AG09309 (cell line): ENCODE results near the gene CLIP1.
A peak's percentile ranks its signal among the peaks of the same experiment; 100 is the strongest.

Source experiments
- DNase-seq: peaks from one replicate; pipeline ENCODE4 v3.0.0-alpha.2; 2010; ENCODE audit warnings: low read depth
- H3K4me3 ChIP-seq: 2 replicates; pipeline ENCODE4 v1.5.1; 2011; ENCODE audit warnings: mild to moderate bottlenecking, low read depth, low read length, moderate library complexity; ENCODE audit not compliant: control insufficient read depth
- TF ChIP-seq, protein P1 (sequence below): IDR thresholded peaks from 2 replicates; pipeline ENCODE4 v1.5.1; 2011; ENCODE audit warnings: mild to moderate bottlenecking, low read depth, low read length, inconsistent platforms; ENCODE audit not compliant: insufficient read depth, control insufficient read depth; ENCODE audit errors: missing control alignments

CLIP1 gene

DNA sequence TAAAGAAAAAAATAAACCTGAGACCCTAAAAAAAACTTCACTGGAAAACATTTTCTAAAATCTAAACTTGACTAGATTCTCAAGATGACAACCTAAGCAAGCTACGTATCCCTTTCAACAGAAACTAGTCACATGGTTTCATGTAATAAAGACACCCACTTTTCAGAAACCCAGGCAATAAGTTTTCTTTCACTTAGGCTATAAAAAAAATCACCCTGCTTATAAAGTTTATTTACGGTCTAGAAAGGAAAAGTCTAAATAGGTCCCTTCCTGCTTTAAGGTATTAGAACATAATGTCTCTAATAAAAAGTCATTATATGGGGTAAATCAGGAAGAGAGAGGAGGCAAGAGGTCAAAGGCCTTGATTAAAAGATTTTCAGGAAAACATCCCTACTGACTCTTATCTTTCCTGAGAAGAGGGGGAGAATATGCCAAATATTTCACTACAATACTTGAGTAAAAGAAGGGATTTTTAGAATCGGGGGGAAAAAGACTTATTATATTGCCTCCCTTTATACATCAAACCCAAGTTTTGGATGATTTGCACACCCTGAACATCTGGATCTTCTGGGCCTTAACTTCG is 9.5 kb downstream of the CLIP1 start:
- TF ChIP-seq, protein P1, sequence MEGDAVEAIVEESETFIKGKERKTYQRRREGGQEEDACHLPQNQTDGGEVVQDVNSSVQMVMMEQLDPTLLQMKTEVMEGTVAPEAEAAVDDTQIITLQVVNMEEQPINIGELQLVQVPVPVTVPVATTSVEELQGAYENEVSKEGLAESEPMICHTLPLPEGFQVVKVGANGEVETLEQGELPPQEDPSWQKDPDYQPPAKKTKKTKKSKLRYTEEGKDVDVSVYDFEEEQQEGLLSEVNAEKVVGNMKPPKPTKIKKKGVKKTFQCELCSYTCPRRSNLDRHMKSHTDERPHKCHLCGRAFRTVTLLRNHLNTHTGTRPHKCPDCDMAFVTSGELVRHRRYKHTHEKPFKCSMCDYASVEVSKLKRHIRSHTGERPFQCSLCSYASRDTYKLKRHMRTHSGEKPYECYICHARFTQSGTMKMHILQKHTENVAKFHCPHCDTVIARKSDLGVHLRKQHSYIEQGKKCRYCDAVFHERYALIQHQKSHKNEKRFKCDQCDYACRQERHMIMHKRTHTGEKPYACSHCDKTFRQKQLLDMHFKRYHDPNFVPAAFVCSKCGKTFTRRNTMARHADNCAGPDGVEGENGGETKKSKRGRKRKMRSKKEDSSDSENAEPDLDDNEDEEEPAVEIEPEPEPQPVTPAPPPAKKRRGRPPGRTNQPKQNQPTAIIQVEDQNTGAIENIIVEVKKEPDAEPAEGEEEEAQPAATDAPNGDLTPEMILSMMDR = no peak
- no peak for DNase-seq
- no peak overlapping the region for H3K4me3 ChIP-seq

DNA sequence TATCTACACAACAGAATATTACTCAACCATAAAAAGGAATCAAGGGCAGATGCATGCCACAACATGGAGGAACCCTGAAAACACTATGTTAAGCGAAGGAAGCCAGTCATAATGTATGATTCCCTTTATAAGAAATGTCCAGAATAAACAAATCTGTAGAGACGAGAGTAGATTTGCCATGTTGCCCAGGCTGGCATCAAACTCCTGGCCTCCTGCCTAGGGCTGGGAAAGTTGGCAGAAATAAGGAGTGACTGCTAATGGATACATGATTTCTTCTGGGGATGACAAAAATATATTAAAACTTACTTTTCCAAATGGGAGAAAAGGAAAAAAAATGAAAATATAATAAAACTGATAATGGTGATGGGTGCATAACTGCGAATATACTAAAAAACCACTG is 10.9 kb downstream of the CLIP1 start:
- DNase-seq = no peak
- H3K4me3 ChIP-seq = no peak overlapping the region
- TF ChIP-seq, protein P1 = no peak

DNA sequence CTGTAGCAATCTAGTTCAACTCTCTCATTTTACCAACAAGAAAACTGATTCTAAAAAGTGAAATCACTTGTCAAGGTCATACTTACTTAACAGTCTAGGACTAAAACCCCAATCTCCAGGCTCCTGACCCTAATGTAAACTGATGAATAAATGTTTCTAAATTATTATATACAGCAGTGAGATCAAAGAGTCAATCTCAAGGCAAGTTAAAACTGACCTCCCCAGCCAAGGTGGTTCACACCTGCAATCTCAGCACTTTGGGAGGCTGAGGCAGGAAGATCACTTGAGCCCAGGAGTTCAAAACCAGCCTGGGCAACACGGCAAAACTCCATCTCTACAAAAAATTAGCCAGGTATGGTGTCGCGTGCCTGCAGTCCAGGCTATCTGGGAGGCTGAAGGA is 15.3 kb downstream of the CLIP1 start:
- TF ChIP-seq, protein P1 = no peak
- no peak overlapping the region for H3K4me3 ChIP-seq
- DNase-seq = no peak

DNA sequence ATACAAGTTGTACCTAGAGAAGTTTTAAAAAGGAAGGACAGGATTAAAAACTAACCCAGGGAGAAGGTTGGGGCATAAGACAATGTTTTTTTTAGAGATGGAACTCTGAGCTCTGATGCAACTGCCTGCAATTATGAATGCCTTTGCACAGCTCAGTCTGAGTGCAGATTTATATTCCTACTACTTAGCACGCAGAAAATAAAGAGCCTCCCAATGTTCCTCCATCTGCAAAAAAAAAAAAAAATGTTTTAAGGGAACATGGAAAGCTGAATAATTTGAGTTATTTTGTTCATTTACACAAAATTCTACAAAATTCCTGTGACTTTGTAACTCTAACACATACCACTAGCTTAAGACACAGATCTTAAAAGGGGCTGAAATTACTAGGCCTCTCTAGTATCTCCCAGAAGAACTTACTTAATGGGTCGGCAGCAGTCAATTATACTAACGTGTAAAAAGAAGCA is 15.7 kb downstream of the CLIP1 start:
- H3K4me3 ChIP-seq = no peak overlapping the region

DNA sequence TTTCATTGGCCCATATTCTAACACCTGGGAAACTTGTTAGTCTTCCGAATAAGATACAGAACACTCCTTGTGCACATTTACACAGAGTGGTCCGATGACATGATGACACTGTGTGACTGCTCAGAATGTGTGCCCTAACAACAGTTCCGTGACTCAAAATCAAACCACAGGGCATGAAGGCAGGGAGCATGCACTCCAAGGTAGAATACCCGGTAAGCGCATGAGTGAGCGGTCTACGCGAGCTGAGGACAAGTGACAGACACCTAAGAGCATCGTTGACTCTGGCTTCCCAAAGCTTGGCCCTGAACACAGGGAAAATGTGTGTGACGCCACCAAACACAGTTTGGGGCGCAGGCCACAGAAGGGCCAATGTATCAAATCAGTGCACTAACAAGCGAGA is 18.6 kb downstream of the CLIP1 start:
- TF ChIP-seq, protein P1 = no peak
- DNase-seq = no peak
- H3K4me3 ChIP-seq = no peak overlapping the region

More for the DNA sequence above, 15.7 kb downstream of the CLIP1 start:
- TF ChIP-seq, protein P1 = no peak
- peak; percentile 75 for DNase-seq

DNA sequence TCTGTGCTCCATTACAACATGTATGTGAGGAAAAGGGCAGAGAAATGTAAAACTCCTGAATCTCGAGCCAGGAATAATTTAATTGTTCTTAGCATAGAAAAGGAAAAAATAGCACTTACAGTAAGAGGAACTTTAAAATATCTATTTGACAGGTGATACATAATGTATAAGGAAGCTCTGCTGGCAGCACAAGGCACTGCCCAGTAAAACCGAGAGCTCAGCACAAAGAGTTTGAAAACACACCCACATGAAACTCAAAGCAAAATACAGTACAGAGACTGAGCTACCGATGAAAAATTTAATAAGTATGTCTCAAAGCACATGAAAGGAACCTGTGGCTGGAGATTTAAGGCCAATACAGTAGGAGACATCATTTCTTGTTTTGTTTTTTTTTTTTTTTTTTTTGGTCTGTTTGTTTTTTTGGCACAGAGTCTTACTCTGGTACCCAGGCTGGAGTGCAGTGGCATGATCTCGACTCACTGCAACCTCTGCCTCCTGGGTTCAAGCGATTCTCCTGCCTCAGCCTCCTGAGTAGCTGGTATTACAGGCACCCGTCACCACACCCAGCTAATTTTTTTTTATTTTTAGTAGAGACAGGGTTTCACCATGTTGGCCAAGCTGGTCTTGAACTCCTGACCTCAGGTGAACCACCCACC is 19.2 kb downstream of the CLIP1 start:
- no peak for DNase-seq
- no peak overlapping the region for H3K4me3 ChIP-seq
- TF ChIP-seq, protein P1 = no peak

DNA sequence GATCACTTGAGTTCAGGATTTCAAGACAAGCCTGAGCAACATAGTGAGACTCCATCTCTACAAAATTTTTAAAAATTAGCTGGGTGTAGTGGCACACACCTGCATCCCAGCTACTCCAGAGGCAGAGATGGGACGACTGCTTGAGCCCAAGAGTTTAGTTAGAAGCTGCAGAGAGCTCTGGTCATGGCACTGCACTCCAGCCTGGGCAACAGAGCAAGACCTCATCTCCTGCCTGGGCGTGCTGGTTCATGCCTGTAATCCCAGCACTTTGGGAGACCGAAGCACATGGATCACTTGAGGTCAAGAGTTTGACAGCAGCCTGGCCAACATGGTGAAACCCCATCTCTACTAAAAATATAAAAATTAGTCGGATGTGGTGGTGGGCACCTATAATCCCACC is 20.2 kb downstream of the CLIP1 start:
- no peak overlapping the region for H3K4me3 ChIP-seq
- DNase-seq = no peak
- TF ChIP-seq, protein P1 = no peak
